ENCODE data around the gene CA12. TPM values are rescaled to one million over a fixed set of nuclear protein-coding genes. Genes with fewer than 3 reads are reported as not detected.

CA12 gene
- total RNA-seq, 3 donors from 2014 or later, result 141 to 645 (median 213) TPM

DNA sequence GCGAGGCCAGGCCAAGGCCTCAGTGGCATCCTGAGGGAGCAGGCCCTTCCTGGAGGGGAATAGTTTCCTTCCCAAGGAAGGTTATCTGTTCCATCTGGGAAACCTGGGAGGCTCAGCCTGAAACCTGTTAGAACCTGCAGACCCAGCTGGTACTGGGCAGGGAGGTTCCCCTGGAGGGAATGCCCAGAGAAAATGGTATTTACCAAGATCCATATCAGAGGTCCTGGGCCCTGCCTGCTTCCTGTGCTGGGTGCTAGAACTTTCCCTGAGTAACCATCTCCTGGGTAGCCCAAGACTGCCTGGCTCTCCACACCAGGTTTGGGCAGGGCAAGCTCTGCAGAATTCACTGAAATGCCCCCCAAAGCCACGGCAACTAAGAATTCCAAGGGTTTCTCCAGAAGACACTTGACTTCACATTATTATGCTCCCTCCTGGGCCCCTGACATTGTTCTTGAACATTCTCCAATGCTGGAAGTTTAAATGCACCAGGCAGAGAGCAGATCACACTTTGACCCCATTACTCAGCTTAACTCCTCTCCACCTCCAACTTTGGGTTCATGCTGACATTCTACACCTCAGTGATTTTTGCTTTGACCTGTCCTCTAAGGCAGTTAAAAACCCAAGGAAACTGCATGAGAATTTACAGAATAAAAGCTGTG lies 2.0 kb downstream of the CA12 start:
- Histone ChIP-seq H3K4me3 (no peak overlapping the region), H3K9me3 (no peaks in the 10 kb centered on the region), H3K36me3 (ENCODE audit: low read depth) (no peaks in the 10 kb centered on the region), H3K4me1 (ENCODE audit: low read depth) (peaks cover 3% of the 10 kb centered on the region)
- intact Hi-C loops (cut with DNase I, micrococcal nuclease), result no loop called here
- DNase-seq (no peak), ATAC-seq (peak; percentile 36)
- no peak for TF ChIP-seq CTCF (IDR thresholded peaks at IDR 0.05)

GRCh38 chr15:63378946-63379345 lies 2.7 kb downstream of the CA12 start:
- no peak overlapping the region for H3K4me3 ChIP-seq
- intact Hi-C loops (cut with DNase I, micrococcal nuclease), result no loop called here
- H3K4me1 ChIP-seq (ENCODE audit: low read depth), result peaks cover 8% of the 10 kb centered on the region
- TF ChIP-seq CTCF (IDR thresholded peaks at IDR 0.05), result no peak
- ATAC-seq, result no peak
- no peak for DNase-seq
- no peaks in the 10 kb centered on the region for H3K36me3 ChIP-seq (ENCODE audit: low read depth)
- no peaks in the 10 kb centered on the region for H3K9me3 ChIP-seq

DNA sequence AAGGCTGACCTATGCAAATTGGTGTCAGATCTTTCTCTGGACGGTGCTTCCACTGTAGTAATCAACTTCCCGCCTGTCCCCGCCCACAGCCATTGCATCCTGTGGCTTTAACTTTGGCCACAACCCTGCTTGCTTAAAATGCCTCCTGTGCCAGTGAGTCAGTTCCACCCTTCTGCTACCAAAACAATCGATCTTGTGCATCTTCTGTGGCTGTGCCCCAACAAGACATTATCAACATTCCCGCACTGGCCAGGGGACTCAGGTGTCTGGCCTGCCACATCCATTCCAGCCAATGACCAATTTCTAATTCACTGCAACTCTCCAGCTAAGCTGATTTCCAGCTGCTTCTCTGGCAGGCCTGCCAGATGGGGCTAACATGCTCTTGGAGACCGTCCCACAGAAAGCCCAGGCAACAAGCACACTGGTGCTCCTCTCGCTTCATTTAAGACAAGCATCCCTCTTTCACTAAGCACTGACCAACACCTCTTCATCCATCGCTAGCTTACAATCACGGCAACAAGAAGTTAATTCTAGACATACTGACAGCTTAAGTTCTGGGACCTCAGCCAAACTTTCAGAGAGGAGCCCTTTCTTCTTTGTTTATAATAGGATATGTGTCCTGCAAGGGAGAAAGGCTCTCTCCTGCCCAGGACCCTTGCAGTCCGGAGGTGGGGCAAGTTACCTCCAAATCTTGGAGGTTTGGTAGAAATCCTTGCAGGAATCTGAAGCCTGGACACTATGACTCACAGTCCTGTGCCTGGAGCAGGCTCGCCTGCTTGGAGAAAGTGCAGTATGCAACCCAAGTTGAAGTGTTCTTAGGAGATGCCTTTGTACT lies 6.7 kb downstream of the CA12 start:
- peak; percentile 39 for ATAC-seq
- Histone ChIP-seq H3K36me3 (ENCODE audit: low read depth) (no peaks in the 10 kb centered on the region), H3K4me3 (no peak overlapping the region), H3K4me1 (ENCODE audit: low read depth) (peaks cover 8% of the 10 kb centered on the region), H3K9me3 (no peaks in the 10 kb centered on the region)
- no peak for DNase-seq
- intact Hi-C loops (cut with DNase I, micrococcal nuclease), result no loop called here
- TF ChIP-seq CTCF (IDR thresholded peaks at IDR 0.05), result no peak

GRCh38 chr15:63373866-63374548 lies 7.6 kb downstream of the CA12 start:
- Histone ChIP-seq H3K36me3 (ENCODE audit: low read depth) (no peaks in the 10 kb centered on the region), H3K4me1 (ENCODE audit: low read depth) (peaks cover 13% of the 10 kb centered on the region), H3K9me3 (no peaks in the 10 kb centered on the region), H3K4me3 (no peak overlapping the region)
- TF ChIP-seq CTCF (IDR thresholded peaks at IDR 0.05), result no peak
- intact Hi-C loops (cut with DNase I, micrococcal nuclease), result no loop called here
- ATAC-seq, result no peak
- no peak for DNase-seq

- H3K36me3 ChIP-seq (ENCODE audit: low read depth), result no peaks in the 10 kb centered on the region
- H3K4me3 ChIP-seq, result no peak overlapping the region
- DNase-seq (no peak), ATAC-seq (no peak)
- H3K4me1 ChIP-seq (ENCODE audit: low read depth), result peaks cover 20% of the 10 kb centered on the region
- intact Hi-C loops (cut with DNase I, micrococcal nuclease), result no loop called here
- TF ChIP-seq CTCF (IDR thresholded peaks at IDR 0.05), result no peak
- no peaks in the 10 kb centered on the region for H3K9me3 ChIP-seq
Observed at GRCh38 chr15:63373330-63373729, 8.3 kb downstream of the CA12 start.
